ENCODE results near the gene SAYSD1.

The SAYSD1 gene

DNA sequence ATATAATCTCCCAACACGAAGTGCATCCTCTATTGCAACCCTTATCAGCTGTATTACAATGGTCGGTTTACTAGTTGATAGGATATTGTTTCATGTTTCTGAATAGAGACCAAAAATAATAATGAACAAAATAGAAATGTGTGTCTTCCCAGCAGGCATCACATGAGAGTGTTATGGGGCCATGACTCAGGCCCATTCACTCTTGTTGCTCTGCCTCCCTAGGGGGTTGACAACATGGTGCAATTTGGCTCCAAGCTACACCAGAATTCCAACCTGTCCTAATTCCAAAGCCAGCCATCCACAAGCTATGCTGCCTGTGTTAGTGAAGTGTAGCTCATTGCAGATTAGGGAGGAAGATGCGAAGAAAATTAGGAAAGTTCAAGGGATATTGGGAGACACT, 13.1 kb upstream of the SAYSD1 start:
- H3K4me1 Mint-ChIP-seq = no peaks in the 10 kb centered on the region

DNA sequence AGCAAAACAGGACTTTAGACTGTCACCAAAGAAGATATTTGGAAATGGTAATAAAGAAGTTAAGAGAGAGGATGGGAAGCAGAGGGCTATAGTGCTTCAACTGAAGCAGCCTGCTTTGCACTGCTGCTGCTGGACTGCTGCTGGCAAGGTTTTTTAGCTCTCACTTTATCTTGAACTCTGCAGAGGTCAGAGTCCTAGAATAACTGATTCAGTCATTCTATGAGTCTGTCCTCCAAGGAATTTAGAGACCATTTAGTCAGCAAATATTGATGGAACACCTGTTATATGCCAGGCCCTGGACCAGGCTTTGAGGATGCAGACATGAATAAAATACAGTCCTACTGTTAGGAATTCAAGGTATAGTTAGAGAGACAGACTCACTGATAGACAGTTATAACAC, 9.1 kb upstream of the SAYSD1 start:
- Mint-ChIP-seq H3K27ac (no peak overlapping the region), H3K9me3 (no peaks in the 10 kb centered on the region), H3K4me1 (no peaks in the 10 kb centered on the region), H3K4me3 (no peak overlapping the region), H3K27me3 (no peaks in the 10 kb centered on the region), H3K36me3 (no peaks in the 10 kb centered on the region)

More for the DNA sequence above, 13.1 kb upstream of the SAYSD1 start:
- H3K27me3 Mint-ChIP-seq = no peaks in the 10 kb centered on the region
- H3K9me3 Mint-ChIP-seq = no peaks in the 10 kb centered on the region
- H3K36me3 Mint-ChIP-seq = peaks cover 2% of the 10 kb centered on the region
- no peak overlapping the region for H3K27ac Mint-ChIP-seq
- no peak overlapping the region for H3K4me3 Mint-ChIP-seq

DNA sequence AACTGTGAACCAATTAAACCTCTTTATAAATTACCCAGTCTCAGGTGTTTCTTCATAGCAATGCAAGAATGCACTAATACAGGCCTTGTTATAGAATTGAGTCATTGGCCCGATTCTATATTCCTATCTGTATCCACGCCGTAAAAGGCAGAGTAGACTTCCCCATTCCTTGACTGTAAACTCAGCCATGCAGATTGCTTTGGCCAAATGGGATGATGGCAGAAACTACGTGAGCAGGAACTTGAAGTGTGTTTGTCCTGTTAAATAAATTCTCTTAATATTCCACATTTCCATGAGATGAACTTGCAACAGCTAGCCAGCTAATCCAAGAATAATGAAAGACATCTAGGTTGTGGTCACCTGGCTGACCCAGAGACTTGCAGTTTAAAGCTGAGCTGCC, 3.9 kb upstream of the SAYSD1 start:
- Mint-ChIP-seq H3K27ac (no peak overlapping the region), H3K4me1 (peaks cover 24% of the 10 kb centered on the region), H3K9me3 (no peaks in the 10 kb centered on the region), H3K27me3 (no peaks in the 10 kb centered on the region), H3K36me3 (no peaks in the 10 kb centered on the region), H3K4me3 (no peak overlapping the region)

DNA sequence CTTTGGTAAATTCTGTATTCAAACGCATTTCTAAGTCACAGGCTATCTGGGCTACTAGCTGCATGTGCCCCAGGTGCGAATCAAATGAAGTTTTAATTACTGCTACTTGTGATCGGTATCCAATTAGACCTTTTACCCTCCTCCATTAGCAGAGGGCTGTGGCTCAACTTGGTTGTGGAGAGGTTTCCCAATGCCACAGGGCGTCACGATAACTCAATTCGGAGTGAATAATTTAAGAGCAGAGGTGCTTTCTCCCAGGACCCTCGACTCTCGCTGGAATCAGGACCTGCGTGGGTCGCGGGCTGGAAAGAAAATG, 640 bp downstream of the SAYSD1 start:
- no peaks in the 10 kb centered on the region for H3K9me3 Mint-ChIP-seq
- peak overlapping the region; percentile 98 for H3K27ac Mint-ChIP-seq
- peak overlapping the region; percentile 96 for H3K4me3 Mint-ChIP-seq
- H3K4me1 Mint-ChIP-seq = peaks cover 64% of the 10 kb centered on the region
- no peaks in the 10 kb centered on the region for H3K36me3 Mint-ChIP-seq
- H3K27me3 Mint-ChIP-seq = no peaks in the 10 kb centered on the region

DNA sequence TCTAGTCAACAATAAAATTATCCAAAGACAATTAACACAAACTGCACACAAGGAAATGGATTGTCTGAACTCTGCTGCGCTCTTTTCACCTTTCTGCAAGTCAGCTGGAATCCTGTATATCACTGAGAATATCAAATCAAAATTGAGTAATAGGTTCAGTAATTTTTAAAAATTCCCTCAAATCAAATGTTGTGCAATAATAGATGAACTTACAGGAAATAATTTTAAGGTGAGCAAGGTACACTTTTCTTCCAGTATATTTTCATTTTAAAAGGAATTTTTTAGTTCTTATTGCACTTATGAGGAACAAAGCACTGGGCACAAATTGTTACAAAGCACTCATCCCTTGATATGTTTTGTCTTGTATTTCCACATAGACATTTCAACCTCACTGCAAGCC, 1.2 kb downstream of the SAYSD1 start:
- no peaks in the 10 kb centered on the region for H3K27me3 Mint-ChIP-seq
- H3K27ac Mint-ChIP-seq = peak overlapping the region; percentile 98
- peak overlapping the region; percentile 96 for H3K4me3 Mint-ChIP-seq
- H3K9me3 Mint-ChIP-seq = no peaks in the 10 kb centered on the region
- H3K4me1 Mint-ChIP-seq = peaks cover 69% of the 10 kb centered on the region
- H3K36me3 Mint-ChIP-seq = peaks cover 4% of the 10 kb centered on the region

DNA sequence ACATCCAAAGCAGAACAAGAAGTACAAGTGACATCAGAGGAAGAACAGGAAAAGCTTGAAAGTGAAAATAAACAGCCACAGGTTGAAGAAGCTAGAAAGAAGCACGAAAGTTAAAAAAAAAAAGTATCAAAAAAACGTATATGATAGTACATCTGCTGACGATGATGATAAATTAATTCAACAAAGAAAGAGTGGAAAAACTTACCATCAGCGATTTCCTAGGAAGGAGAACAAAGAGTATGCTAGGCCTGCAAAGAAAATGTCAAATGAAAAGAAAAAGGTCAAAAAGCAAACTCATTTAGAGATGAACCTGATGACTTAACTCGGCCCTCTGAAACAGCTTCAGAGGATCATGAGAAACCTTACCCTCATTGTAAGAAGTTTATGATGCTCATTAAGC, 3.7 kb downstream of the SAYSD1 start:
- Mint-ChIP-seq H3K4me1 (peaks cover 83% of the 10 kb centered on the region), H3K27ac (peak overlapping the region; percentile 99), H3K9me3 (no peaks in the 10 kb centered on the region), H3K36me3 (peaks cover 10% of the 10 kb centered on the region), H3K4me3 (peak overlapping the region; percentile 76), H3K27me3 (no peaks in the 10 kb centered on the region)

DNA sequence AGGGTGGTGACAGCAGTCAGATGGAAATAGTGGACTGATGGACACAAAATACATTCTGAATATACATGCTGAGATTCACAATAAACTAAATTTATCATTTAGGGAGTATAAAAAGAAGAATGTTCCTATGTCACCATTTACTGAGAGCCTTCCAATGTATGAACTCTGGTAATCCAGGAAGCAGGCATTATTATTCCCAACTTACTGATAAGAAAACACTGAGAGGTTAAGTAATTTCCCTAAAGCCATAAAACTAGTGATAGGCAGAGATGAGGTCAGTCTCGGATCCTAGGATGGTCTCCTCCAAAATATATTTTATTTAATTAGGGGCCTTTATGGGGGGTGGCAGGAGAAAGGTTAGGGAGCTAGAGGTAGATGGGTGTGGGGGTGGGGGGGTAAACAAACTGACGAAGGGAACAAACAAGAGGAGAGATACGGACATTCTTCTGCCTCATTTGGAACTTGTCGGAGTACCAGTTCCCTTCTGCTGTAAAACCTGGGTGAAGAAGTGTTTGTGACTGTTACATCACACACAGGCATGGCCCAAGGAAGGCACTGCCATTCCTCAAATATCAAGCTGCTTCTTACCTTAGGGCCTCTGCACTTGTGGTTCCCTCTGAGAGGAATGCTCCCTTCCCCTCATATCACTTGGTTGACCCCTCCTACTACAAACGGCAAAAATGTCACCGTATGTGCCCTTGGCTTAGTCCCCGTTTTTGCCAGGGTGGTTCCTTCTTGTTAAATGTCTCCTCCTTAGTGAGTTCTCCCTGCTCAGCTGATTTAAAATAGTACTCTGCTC, 6.7 kb downstream of the SAYSD1 start:
- H3K36me3 Mint-ChIP-seq = peaks cover 25% of the 10 kb centered on the region
- no peaks in the 10 kb centered on the region for H3K9me3 Mint-ChIP-seq
- H3K4me1 Mint-ChIP-seq = peaks cover 68% of the 10 kb centered on the region
- no peaks in the 10 kb centered on the region for H3K27me3 Mint-ChIP-seq
- H3K27ac Mint-ChIP-seq = no peak overlapping the region
- no peak overlapping the region for H3K4me3 Mint-ChIP-seq

DNA sequence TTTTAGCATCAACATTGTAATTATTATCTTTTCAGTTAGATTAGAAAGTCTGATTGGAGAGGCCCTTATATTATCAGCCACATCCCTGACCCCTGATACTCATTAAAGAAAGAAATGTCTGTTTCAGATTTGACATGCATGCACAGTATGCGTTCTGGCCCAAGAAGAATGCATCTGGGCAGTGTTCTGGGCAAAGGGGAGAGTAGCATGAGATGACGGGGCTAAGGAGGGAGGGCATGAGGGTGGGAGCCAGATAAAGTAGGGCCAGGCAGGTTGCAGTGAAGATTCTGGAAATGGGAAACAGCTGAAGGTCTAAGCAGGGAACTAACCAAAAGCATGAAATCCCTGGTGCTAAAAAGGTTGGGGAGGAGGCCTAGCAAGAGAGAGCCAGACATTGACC, 7.3 kb downstream of the SAYSD1 start:
- Mint-ChIP-seq H3K4me1 (peaks cover 62% of the 10 kb centered on the region), H3K36me3 (peaks cover 28% of the 10 kb centered on the region), H3K27ac (no peak overlapping the region), H3K4me3 (no peak overlapping the region), H3K9me3 (no peaks in the 10 kb centered on the region), H3K27me3 (no peaks in the 10 kb centered on the region)

DNA sequence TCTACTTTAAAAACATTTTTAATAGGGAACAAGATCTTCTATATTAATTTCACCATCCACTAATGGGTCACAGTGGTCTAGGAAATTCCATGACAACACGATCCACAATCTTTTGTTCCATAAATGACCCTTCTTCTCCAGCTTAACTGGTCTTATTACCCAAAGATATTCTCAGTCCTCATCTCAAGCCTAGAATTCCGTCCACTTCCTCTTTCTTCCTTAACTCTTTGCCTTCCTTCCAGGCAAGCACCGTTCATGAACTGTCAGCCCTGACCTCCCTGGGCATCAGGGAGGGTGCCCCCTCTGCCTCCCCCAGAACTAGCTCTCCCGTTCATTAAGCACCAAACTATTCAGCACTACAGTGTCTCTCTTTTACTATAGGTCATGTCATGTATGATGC, 8.0 kb downstream of the SAYSD1 start:
- Mint-ChIP-seq H3K36me3 (peaks cover 29% of the 10 kb centered on the region), H3K4me3 (no peak overlapping the region), H3K9me3 (no peaks in the 10 kb centered on the region), H3K27ac (no peak overlapping the region), H3K27me3 (no peaks in the 10 kb centered on the region), H3K4me1 (peaks cover 56% of the 10 kb centered on the region)

DNA sequence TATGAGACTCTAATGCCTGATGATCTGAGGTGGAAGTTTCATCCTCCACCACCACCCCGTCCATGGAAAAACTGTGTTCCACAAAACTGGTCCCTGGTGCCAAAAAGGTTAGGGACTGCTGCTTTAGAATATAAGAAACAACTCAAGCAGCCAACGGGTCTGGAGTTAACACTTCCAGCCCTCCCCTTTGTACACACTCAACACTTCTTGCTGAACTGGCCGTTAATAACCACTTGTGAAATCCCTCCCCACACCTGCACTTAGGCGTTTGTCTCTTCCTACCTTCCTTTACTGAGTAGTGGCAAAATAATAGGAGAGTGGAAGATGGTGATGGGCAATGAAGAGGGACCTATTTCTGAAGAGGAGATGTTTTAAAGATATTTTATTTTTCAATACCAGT, 10.5 kb downstream of the SAYSD1 start:
- no peaks in the 10 kb centered on the region for H3K9me3 Mint-ChIP-seq
- no peak overlapping the region for H3K27ac Mint-ChIP-seq
- H3K27me3 Mint-ChIP-seq = no peaks in the 10 kb centered on the region
- no peak overlapping the region for H3K4me3 Mint-ChIP-seq
- H3K4me1 Mint-ChIP-seq = peaks cover 50% of the 10 kb centered on the region
- H3K36me3 Mint-ChIP-seq = peaks cover 29% of the 10 kb centered on the region

DNA sequence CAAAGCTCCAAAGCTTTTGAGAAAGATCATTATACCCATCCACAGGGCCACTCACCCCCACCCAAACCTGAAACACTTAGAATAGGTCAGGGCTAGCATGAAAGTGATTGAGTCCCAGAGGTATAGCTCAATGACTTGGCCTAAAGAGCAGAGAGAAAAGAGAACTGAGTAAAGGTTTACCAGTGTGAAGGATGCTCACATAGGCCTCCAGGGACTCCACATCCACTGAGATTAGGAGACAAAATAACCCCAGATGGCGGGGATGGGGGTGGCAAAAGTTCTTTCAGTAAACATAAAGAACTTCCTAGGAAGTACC, 12.2 kb downstream of the SAYSD1 start:
- Mint-ChIP-seq H3K4me1 (peaks cover 45% of the 10 kb centered on the region), H3K9me3 (no peaks in the 10 kb centered on the region), H3K4me3 (no peak overlapping the region), H3K27me3 (no peaks in the 10 kb centered on the region), H3K27ac (no peak overlapping the region), H3K36me3 (peaks cover 23% of the 10 kb centered on the region)

DNA sequence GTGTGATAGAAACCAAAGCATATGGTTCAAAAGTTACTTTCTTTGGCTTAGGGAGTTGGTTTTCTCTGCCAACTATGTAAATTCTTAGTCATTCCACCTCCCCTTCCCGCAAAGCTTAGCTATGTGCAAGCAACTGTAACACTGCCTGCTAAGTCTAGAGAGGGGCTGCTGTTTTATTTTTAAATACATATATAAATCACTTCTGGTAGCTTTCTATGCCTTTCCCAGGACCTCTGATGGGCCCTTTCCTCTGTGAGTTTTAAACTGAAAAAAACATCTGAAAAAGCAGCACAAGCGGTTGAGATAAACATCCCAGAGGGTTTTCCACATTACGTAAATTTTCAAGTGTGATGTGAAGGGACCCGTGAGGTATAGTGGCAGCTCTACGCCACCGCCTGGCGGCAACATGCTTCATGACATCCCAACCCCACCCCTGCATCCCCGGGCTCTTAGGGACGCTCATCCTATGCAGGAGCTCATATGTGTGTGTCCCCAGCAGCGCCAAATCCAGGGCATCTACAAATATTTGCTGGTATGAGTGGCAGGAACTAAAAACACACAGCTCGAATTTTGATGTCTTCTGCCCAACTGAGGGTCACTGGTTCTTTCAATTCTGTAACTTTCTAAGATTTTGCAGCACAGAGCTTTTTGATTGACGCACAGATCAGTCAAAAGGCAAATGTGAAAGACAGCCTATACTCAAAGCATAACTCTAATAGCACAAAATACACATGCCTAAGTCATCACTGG, 12.7 kb downstream of the SAYSD1 start:
- Mint-ChIP-seq H3K9me3 (no peaks in the 10 kb centered on the region), H3K4me3 (no peak overlapping the region), H3K27me3 (no peaks in the 10 kb centered on the region), H3K4me1 (peaks cover 40% of the 10 kb centered on the region), H3K27ac (no peak overlapping the region), H3K36me3 (peaks cover 23% of the 10 kb centered on the region)

DNA sequence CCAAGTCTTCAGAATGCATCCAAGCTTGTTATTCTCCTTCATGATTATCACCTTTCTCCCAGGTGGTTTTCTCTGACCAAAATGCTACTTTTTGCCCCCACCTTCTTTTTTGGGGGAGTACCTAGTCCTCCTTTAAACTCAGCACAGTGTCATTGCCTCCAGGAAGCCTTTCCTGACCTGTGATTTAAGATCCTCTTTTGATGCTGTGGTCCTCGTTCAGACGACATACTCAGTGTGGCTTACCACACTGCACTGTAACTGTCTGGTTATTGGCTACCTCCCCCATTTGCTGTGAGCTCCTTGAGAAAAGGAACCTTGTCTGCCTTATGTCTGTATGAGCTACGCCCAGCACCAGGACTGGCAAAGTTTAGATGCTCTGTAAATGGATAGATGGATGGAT, 14.6 kb downstream of the SAYSD1 start:
- H3K27me3 Mint-ChIP-seq = no peaks in the 10 kb centered on the region
- H3K9me3 Mint-ChIP-seq = no peaks in the 10 kb centered on the region
- peaks cover 14% of the 10 kb centered on the region for H3K36me3 Mint-ChIP-seq
- no peak overlapping the region for H3K27ac Mint-ChIP-seq
- H3K4me1 Mint-ChIP-seq = peaks cover 26% of the 10 kb centered on the region
- no peak overlapping the region for H3K4me3 Mint-ChIP-seq

DNA sequence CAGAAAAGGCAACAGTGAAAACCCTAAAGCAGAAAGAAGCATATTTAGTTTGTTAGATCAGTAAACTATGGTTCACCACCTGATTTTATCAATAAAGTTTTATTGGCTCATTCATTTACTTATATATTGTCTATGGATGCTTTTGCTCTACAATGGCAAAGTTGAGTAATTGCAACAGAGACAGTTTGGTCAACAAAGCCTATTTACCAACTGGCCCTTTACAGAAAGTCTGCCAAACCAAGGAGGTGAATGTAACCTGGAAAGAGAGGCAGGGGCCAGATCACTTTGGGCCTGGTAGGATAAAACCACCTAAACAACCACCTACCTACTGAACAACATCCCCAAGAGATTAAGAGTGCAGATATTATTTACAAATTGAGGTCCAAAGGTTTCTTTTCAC, 19.4 kb downstream of the SAYSD1 start:
- Mint-ChIP-seq H3K4me3 (no peak overlapping the region), H3K4me1 (peaks cover 16% of the 10 kb centered on the region), H3K27me3 (no peaks in the 10 kb centered on the region), H3K27ac (no peak overlapping the region), H3K9me3 (no peaks in the 10 kb centered on the region), H3K36me3 (peaks cover 2% of the 10 kb centered on the region)

DNA sequence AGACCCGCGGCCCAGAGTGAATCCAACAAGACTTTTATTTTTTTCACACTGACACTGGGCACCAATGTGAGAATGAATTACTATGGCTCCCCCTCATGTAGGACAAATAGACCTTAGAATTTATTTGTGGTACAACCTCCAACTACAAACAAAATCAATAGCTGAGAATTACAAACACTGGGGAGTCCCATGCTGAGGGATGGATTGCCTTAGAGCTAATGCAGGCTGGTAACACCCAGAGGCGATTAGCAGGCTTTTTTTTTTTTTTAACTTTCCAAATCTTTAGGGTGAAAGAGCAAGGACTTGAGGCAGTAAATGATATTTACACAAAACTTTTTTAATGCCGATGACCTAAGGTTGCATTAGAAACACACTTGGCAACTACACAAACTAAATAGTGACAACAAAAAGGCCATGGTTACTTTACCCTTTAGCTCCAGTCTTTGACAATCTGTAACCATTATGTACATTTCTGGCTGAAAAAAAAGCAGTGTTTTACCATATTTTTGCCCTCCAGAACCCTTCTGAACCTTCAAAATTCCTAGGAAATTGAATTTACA, 21.8 kb downstream of the SAYSD1 start:
- H3K36me3 Mint-ChIP-seq = peaks cover 2% of the 10 kb centered on the region
- no peaks in the 10 kb centered on the region for H3K27me3 Mint-ChIP-seq
- H3K4me1 Mint-ChIP-seq = peaks cover 3% of the 10 kb centered on the region
- H3K4me3 Mint-ChIP-seq = no peak overlapping the region
- H3K27ac Mint-ChIP-seq = no peak overlapping the region
- no peaks in the 10 kb centered on the region for H3K9me3 Mint-ChIP-seq

DNA sequence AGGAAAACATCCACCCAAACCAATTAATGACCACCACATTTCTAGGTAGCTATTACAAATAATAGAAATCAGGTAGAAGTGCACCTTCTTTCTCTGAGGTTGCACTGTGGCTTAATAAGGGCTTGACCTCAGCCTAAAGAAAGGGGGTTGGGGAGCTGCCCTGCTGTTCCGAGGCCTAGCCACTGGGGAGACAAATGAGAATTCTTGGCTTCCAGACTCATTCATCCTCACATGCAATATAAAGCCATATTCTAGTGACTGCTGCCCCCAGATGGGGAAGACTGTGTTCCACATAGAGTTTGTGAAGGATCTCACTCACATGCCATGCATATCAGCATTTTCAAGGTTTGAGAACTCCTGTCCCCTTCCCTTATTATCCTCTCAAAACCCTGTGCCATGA, 22.9 kb downstream of the SAYSD1 start:
- no peak overlapping the region for H3K4me3 Mint-ChIP-seq
- peaks cover 3% of the 10 kb centered on the region for H3K4me1 Mint-ChIP-seq
- peak overlapping the region; percentile 27 for H3K27ac Mint-ChIP-seq
- H3K36me3 Mint-ChIP-seq = peaks cover 2% of the 10 kb centered on the region
- no peaks in the 10 kb centered on the region for H3K9me3 Mint-ChIP-seq
- peaks cover 2% of the 10 kb centered on the region for H3K27me3 Mint-ChIP-seq
